ENCODE measurements around the gene OR6V1. TPM values are rescaled to one million over a fixed set of nuclear protein-coding genes. Genes with fewer than 3 reads are reported as not detected.

OR6V1 gene
- total RNA-seq, 1 experiment from 2014 or later, result not detected

DNA sequence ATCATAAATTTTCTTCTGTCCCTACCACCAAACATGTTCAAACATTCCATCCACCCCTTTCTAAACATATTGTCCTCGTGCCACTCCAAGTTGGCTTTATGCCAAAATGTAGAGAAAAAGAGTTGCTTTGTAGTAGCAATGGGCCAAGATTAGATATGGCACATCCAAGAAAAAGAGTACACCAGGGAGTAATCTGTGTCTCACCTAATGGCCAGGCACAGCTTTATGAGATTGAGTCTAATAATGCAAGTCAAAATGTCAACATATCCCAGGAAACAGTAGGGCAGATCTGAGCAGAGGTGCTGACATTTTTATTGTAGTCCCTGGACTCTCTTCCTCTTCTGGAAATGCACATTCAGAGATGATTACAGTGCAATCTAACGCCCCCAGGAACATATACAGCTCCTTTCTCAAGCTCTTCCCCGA lies 5.7 kb upstream of the OR6V1 start:
- ATAC-seq (no peak), DNase-seq (ENCODE audit: low read depth, low spot score) (no peak)
- ChIA-PET RAD21 (ENCODE audit: low non-redundant PET in 1 of 2, low total read pairs in 2 of 2, uncharacterized antibody in 2 of 2, unreplicated experiment in 2 of 2) (no interaction called here), CTCF (no interaction called here), POLR2A (no interaction called here)
- Histone ChIP-seq H3K9me2 (ENCODE audit: insufficient read depth) (no peaks in the 10 kb centered on the region), H3K9ac (ENCODE audit: low read length) (no peak overlapping the region), H4K20me1 (ENCODE audit: insufficient read depth) (no peaks in the 10 kb centered on the region), H3K4me1 (ENCODE audit: control insufficient read depth in 1 of 2, insufficient read depth in 2 of 2, low read length in 2 of 2) (peaks cover 0 to 9% of the 10 kb centered on the region in 2 experiments; a peak in 1 of 4 replicates), H3K4me3 (replicated peaks in 1 of 2; ENCODE audit: low read depth in 1 of 2, low read length in 2 of 2) (no peak overlapping the region), H3K4me2 (ENCODE audit: low read length) (no peak overlapping the region), H3K9me3 (ENCODE audit: control insufficient read depth in 1 of 2, insufficient read depth in 1 of 2, low read depth in 1 of 2, low read length in 2 of 2) (no peaks in the 10 kb centered on the region), H3K36me3 (ENCODE audit: control insufficient read depth in 1 of 2, insufficient read depth in 2 of 2, low read length in 2 of 2) (no peaks in the 10 kb centered on the region), H2AFZ (ENCODE audit: low read depth, low read length, poor library complexity, severe bottlenecking) (no peak overlapping the region), H3K27me3 (ENCODE audit: insufficient read depth, low read length) (no peaks in the 10 kb centered on the region; the same call in 1 of the 2 replicates), H3K27ac (ENCODE audit: low read depth, low read length) (no peak overlapping the region), H3K79me2 (ENCODE audit: insufficient read depth, low read length) (no peaks in the 10 kb centered on the region)
- BruUV-seq (replicated peaks), result no TSS peak
- intact Hi-C loops (cut with micrococcal nuclease), result no loop called here
- TF ChIP-seq CEBPB (IDR thresholded peaks at IDR 0.05; ENCODE audit: low read depth), result no peak
- TF ChIP-seq SRF (IDR thresholded peaks at IDR 0.05; ENCODE audit: low read depth), result no peak
- TF ChIP-seq, protein P1, sequence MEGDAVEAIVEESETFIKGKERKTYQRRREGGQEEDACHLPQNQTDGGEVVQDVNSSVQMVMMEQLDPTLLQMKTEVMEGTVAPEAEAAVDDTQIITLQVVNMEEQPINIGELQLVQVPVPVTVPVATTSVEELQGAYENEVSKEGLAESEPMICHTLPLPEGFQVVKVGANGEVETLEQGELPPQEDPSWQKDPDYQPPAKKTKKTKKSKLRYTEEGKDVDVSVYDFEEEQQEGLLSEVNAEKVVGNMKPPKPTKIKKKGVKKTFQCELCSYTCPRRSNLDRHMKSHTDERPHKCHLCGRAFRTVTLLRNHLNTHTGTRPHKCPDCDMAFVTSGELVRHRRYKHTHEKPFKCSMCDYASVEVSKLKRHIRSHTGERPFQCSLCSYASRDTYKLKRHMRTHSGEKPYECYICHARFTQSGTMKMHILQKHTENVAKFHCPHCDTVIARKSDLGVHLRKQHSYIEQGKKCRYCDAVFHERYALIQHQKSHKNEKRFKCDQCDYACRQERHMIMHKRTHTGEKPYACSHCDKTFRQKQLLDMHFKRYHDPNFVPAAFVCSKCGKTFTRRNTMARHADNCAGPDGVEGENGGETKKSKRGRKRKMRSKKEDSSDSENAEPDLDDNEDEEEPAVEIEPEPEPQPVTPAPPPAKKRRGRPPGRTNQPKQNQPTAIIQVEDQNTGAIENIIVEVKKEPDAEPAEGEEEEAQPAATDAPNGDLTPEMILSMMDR (IDR thresholded peaks at IDR 0.05 in 2 of 3, conservative IDR thresholded peaks at IDR 0.05 in 1 of 3; ENCODE audit: borderline replicate concordance in 1 of 3, insufficient read depth in 1 of 3, low read depth in 2 of 3, low read length in 2 of 3), result no peak
- TF ChIP-seq POLR2A (IDR thresholded peaks at IDR 0.05; ENCODE audit: borderline replicate concordance, extremely low read depth, insufficient read depth, insufficient read length), result no peak
- no peak for TF ChIP-seq SIN3A (IDR thresholded peaks at IDR 0.05; ENCODE audit: low read depth)
- no peak for TF ChIP-seq EGR1 (IDR thresholded peaks at IDR 0.05; ENCODE audit: low read depth)
- no peak for TF ChIP-seq TCF7L2 (IDR thresholded peaks at IDR 0.05; ENCODE audit: borderline replicate concordance, extremely low read depth, insufficient read depth, insufficient read length)
- TF ChIP-seq YY1 (IDR thresholded peaks at IDR 0.05; ENCODE audit: extremely low read depth, insufficient replicate concordance, low read depth, low read length), result no peak

DNA sequence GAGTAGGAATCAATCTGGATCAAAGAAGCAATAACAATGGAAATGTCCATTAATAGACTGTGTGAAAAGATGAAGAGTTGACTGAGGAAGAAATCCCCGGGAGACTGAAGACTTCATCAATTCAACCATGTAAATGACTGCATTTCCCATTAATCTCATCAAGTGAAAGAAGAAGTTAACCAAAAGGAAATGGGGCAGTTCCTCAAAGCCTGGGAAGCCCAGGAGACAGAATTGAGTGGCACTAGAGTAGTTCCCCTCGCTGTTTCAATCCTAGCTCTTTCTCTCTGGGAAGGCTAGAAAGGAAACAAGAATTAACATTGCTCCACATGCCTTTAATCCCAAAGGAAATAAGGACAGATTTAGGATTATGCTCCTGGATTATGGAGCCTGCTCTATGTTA lies 4.8 kb upstream of the OR6V1 start:
- no TSS peak for BruUV-seq (replicated peaks)
- Histone ChIP-seq H3K4me3 (replicated peaks in 1 of 2; ENCODE audit: low read depth in 1 of 2, low read length in 2 of 2) (no peak overlapping the region), H3K27ac (ENCODE audit: low read depth, low read length) (no peak overlapping the region), H3K36me3 (ENCODE audit: control insufficient read depth in 1 of 2, insufficient read depth in 2 of 2, low read length in 2 of 2) (no peaks in the 10 kb centered on the region), H3K4me1 (ENCODE audit: control insufficient read depth in 1 of 2, insufficient read depth in 2 of 2, low read length in 2 of 2) (peaks cover 0 to 9% of the 10 kb centered on the region in 2 experiments; a peak in 1 of 4 replicates), H2AFZ (ENCODE audit: low read depth, low read length, poor library complexity, severe bottlenecking) (no peak overlapping the region), H3K9me3 (ENCODE audit: control insufficient read depth in 1 of 2, insufficient read depth in 1 of 2, low read depth in 1 of 2, low read length in 2 of 2) (no peaks in the 10 kb centered on the region), H3K9me2 (ENCODE audit: insufficient read depth) (no peaks in the 10 kb centered on the region), H3K79me2 (ENCODE audit: insufficient read depth, low read length) (no peaks in the 10 kb centered on the region), H3K9ac (ENCODE audit: low read length) (no peak overlapping the region), H4K20me1 (ENCODE audit: insufficient read depth) (no peaks in the 10 kb centered on the region), H3K4me2 (ENCODE audit: low read length) (no peak overlapping the region), H3K27me3 (ENCODE audit: insufficient read depth, low read length) (no peaks in the 10 kb centered on the region; the same call in 1 of the 2 replicates)
- RAD21 ChIA-PET (ENCODE audit: low non-redundant PET in 1 of 2, low total read pairs in 2 of 2, uncharacterized antibody in 2 of 2, unreplicated experiment in 2 of 2), result no interaction called here
- intact Hi-C loops (cut with micrococcal nuclease), result no loop called here
- ATAC-seq, result no peak
- no peak for DNase-seq (ENCODE audit: low read depth, low spot score)
- CTCF ChIA-PET, result no interaction called here
- POLR2A ChIA-PET, result no interaction called here
- TF ChIP-seq JUND (IDR thresholded peaks at IDR 0.05) (no peak), EZH2phosphoT487 (IDR thresholded peaks at IDR 0.05; ENCODE audit: borderline replicate concordance) (no peak), SIN3A (IDR thresholded peaks at IDR 0.05; ENCODE audit: low read depth) (no peak), RAD21 (IDR thresholded peaks at IDR 0.05; ENCODE audit: low read depth) (no peak)
- TF ChIP-seq, protein P1 (IDR thresholded peaks at IDR 0.05 in 2 of 3, conservative IDR thresholded peaks at IDR 0.05 in 1 of 3; ENCODE audit: borderline replicate concordance in 1 of 3, insufficient read depth in 1 of 3, low read depth in 2 of 3, low read length in 2 of 3), result no peak
- TF ChIP-seq, protein P2, sequence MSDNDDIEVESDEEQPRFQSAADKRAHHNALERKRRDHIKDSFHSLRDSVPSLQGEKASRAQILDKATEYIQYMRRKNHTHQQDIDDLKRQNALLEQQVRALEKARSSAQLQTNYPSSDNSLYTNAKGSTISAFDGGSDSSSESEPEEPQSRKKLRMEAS (IDR thresholded peaks at IDR 0.05), result no peak
- TF ChIP-seq, protein P3, sequence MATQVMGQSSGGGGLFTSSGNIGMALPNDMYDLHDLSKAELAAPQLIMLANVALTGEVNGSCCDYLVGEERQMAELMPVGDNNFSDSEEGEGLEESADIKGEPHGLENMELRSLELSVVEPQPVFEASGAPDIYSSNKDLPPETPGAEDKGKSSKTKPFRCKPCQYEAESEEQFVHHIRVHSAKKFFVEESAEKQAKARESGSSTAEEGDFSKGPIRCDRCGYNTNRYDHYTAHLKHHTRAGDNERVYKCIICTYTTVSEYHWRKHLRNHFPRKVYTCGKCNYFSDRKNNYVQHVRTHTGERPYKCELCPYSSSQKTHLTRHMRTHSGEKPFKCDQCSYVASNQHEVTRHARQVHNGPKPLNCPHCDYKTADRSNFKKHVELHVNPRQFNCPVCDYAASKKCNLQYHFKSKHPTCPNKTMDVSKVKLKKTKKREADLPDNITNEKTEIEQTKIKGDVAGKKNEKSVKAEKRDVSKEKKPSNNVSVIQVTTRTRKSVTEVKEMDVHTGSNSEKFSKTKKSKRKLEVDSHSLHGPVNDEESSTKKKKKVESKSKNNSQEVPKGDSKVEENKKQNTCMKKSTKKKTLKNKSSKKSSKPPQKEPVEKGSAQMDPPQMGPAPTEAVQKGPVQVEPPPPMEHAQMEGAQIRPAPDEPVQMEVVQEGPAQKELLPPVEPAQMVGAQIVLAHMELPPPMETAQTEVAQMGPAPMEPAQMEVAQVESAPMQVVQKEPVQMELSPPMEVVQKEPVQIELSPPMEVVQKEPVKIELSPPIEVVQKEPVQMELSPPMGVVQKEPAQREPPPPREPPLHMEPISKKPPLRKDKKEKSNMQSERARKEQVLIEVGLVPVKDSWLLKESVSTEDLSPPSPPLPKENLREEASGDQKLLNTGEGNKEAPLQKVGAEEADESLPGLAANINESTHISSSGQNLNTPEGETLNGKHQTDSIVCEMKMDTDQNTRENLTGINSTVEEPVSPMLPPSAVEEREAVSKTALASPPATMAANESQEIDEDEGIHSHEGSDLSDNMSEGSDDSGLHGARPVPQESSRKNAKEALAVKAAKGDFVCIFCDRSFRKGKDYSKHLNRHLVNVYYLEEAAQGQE (IDR thresholded peaks at IDR 0.05; ENCODE audit: low read depth), result no peak
